Activated CD4-positive, alpha-beta T cell treated with anti-CD3 and anti-CD28 coated beads, Interleukin-2, amount 50 U/mL, for 48 hours (primary cell): Measurements from ENCODE around the gene DUSP1.

Source experiments
- DNase-seq, 2 experiments: peaks; one replicate each; pipeline ENCODE4 v3.0.0-alpha.2; 2020

DUSP1 gene

GRCh38 chr5:172777881-172778814 lies 7.2 kb upstream of the DUSP1 start:
- DNase-seq: peak in 1 of 2 experiments; percentile 26

GRCh38 chr5:172776235-172776594 lies 5.2 kb upstream of the DUSP1 start:
- DNase-seq: no peak

- no peak for DNase-seq
These were observed 4.6 kb upstream of the DUSP1 start for GRCh38 chr5:172775326-172776234.

- DNase-seq: no peak
These were observed 3.7 kb upstream of the DUSP1 start for GRCh38 chr5:172774561-172775315.

DNA sequence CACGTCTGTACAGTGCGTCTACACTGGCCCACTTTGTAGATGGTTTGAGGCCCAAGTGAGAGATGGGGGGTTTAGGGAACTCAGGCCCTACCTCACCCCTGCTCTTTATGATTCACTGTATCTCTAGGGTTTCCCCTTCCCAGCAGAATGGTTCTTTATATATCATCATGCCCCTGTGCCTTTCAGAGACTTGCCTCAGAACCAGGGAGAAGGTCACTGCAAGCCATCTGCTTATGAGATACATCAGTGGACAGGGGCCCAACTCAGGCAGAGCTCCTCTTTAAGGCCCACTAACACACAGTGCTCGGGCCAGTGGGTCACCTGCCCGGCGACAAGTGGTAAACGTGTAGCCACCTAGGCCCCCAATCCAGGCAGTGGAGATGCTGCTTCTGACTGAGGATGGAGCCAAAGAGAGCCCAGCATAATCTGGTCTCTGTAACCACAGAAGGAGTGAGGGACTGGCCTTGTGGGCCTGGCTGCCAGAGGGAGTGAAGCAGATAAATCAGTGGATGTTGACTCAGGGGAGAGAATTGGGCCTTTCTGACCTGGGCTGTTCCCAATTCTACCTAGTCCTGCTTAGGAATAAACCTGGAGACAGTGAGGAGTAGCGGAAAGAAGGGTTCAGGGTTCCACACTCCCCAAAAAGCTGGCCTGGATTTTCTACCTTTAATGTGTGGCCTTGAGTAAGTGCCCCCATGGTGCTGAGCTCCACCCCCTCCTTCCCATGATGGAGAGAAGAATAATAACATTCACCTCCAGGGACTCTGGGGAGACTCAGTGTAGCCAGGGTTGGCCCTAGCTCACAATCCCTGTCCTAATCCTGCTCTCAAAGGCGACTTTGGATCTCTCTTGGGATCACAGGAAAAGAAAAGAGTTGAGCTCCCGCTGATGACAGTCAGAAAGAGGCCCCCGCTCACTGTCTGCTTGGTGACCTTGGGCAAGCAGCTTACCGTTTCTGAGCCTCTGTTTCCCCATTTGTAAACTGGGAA lies 2.8 kb upstream of the DUSP1 start:
- peak; percentile 13 to 25 for DNase-seq

DNA sequence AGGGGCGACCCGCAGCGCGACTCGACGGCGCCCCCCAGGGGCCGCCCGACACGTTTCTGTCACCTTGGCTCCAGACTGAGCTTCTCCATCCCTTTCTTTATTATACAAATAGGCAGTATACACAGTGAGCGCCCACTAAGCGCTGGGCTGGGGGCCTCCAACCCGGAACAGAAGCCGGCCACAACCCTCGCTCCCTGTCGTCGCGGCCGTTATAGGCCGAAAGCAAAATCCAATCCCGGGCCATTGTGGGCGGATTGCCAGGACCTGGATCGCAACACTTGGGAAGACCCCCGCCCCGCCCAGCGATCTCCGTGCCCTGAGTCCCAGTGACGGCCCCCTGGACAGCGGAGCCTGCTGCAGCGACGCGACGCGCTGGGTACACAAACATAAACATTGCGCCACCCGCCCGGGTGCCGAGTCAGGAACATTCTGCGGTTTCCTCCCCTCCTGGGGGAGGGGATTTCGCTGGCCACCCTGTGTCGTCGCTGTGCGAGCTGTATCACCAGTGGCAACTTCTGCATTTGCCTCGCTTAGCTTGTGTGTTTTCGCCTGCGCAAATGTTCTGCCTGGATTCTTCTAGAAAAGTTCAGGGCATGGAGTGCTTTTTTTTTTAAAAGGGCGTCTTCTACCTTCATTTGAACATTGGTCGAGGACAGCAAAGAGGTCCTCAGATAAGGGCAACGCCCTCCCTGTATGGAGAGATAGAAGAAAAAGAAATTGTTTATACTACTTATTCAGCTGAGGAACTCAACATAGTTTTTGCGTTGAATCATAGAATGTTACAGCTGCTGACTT lies 1.3 kb upstream of the DUSP1 start:
- peak; percentile 71 to 81 for DNase-seq

- DNase-seq: no peak
These were observed 580 bp upstream of the DUSP1 start for GRCh38 chr5:172771439-172772111.

DNA sequence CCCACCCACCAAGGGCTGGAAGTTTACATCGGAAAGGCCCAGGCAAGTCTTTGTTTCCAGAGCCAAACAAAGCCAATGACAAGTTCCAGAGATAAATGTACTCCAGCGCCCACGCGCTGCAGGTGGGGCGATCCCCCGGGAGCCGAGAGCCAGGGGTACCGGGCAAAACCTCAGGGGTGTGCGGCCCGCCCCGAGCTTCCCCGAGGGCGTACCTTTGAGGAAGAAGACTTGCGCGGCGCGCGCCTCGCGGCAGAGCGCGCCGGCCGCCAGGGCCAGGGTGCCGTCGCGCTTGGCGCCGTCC lies 671 bp downstream of the DUSP1 start:
- DNase-seq: peak in 1 of 2 experiments; percentile 55

GRCh38 chr5:172769616-172770373 lies 1.2 kb downstream of the DUSP1 start:
- DNase-seq: no peak

DNA sequence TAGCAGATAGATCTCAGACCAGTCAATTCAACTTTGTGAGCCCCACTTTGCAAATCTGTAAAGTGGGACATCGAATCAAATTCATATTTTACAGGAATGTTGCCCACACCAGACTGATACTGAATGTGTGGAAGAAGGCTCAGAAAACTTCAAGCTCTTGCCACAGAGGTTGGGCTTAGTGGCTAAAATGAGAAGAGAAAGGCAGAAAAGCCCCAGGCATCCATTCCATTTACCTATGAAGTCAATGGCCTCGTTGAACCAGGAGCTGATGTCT lies 1.7 kb downstream of the DUSP1 start:
- no peak for DNase-seq

GRCh38 chr5:172768573-172769341 lies 2.2 kb downstream of the DUSP1 start:
- no peak for DNase-seq

GRCh38 chr5:172768098-172768572 lies 2.9 kb downstream of the DUSP1 start:
- no peak for DNase-seq

DNA sequence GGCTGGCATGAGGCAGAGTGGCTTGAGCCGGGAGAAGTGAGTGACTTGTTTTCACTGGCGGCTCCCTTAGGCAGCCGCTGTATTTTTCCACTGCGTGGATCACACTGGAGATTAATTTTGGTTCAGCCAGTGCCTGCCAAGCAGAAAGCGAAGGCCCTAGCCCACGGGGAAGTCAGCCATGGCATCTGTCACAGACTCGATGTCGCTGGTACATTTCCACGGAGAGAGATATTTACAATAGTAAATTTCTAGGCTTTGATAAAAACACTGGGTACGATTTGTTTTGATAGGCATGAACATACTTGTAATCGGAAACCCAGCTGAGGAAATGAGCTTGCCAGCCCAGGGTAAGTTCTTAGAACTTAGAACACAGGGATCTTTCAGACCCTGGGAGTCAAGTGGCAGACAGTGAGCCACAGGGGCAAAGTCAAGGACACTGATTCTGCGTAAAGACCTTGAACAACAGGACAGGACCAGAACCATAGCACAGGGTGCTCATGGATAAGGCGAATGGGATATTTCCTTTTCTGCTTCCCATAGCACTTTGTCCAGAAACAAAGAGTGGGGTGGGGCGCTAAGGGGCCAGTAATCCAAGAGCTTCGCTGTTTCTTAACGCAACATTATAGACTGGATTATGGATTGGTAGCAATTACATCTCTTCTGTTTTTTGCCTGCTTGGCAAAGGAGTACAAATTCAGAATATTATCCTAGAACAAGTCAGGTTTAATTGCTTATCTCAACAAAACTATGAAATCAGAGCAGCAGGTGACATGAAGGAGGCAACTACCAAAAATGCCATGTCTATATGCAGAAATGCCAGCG lies 4.5 kb downstream of the DUSP1 start:
- DNase-seq: no peak

DNA sequence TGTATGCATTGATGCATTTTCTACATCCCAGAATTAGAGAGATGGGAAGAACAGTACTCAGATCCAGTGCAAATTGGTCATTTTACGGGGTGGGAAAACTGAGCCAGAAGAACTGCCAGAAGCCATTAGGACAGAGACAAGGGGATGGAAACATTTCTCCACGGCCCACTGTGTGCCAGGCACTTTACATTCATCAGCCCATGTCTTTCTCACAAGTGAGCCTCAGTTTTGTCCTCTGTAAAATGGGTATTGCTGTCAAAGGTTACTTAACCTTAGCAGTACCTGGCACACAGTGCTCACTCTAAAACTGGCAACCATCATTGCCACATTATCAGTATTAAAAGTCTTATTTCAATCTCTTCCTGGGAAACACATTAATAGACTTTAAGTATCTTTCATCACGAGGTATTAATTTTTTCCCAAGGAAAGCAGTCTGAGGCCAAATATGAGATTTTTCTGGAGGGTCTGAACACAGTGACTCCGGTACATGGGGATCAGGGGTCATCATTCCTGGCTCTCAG lies 5.2 kb downstream of the DUSP1 start:
- DNase-seq: no peak

DNA sequence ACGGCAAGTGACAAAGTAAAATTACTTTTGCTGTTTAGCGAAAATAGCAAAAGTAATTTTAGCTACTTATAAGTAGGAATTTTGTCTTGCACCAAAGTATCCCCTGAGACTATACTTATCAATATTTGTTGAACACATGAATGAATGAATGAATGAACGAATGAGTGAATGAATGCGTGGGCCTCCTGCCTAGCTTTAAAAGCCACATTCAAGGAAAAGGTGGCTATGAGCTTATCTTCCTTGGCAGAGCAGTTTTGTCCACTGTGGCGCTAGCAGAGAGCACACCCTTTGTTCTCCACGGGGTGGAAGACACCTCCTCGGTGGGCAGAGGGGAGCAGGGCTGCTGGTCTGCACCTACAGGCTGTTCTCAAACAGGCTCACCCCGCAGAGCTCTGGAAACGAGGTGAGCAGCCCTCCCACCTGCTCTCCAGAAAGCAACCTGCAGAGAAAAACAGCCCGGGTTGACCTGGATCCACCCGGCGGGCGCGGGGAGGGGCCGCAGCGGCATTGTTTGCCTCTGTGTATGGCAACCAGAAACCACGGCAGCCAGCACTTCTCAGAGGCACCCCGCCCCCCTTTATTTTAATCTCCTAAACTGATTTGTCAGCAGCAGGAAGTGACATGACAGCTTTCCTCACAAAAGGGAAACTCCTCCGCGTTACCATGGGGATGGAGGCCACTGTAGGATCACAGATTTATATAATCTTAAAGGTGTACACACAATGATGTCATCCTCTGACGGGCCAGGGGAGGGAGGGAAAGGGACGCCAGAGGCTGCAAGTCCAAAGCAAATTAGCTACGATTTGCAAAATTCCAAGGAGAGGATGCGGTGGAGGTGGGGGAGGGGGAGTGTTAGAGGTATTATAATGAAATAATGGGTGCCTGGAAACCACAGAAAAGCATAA lies 5.9 kb downstream of the DUSP1 start:
- DNase-seq: peak; percentile 87 to 91

DNA sequence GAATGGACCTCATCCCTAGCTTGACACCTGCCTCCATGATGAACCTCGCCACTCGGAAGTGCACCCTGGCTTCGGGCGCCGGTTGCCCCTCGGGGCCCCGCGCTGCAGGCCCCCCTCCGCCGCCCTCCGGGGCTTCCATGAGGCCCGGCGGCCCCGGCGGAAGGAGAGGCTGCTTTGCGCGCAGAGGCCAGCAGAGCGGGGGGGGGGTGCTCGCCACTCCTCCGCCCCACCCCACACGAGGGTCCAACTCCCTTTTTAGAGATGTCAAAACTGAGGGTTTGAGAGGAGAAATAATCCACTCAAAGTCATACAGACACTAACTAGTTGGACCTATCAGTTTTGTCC lies 7.9 kb downstream of the DUSP1 start:
- DNase-seq: no peak
